OCI-LY7 (cell line): Measurements from ENCODE around the gene SRRM5. TPM values are rescaled to one million over a fixed set of nuclear protein-coding genes. Genes with fewer than 3 reads are reported as not detected.

Experiments used
- BruUV-seq: library from RNA; stranded (reverse); fragments of 400-500 nt; replicated peaks from 2 replicates; lab custom pipeline; 2021; lab: Mats Ljungman, UMichigan
- CTCF ChIA-PET: fragments of 300-600 bp; sonication (Branson Sonifier 250); formaldehyde crosslinking; loops from one replicate; lab custom pipeline; 2022; ENCODE audit warnings: antibody characterized with exemption; ENCODE audit not compliant: unreplicated experiment; lab: Charles Lee
- POLR2A ChIA-PET: fragments of 300-600 bp; sonication (Branson Sonifier 250); formaldehyde crosslinking; loops from one replicate; lab custom pipeline; 2022; ENCODE audit warnings: antibody characterized with exemption; lab: Charles Lee
- DNase-seq: peaks from one replicate; pipeline ENCODE4 v3.0.0-alpha.2; 2015; ENCODE audit warnings: low spot score
- H2AFZ ChIP-seq: fragments of 200-600 bp; sonication (generic), shearing (Covaris generic); 2 replicates; pipeline ENCODE4 v1.6.1; 2014; ENCODE audit warnings: mild to moderate bottlenecking, antibody characterized with exemption, low read length, moderate library complexity
- H3K27ac ChIP-seq: fragments of 200-600 bp; sonication (generic); 2 replicates; pipeline ENCODE4 v1.5.1; 2014; ENCODE audit warnings: mixed run types, low read depth, mild to moderate bottlenecking, moderate library complexity, low read length, inconsistent platforms; ENCODE audit not compliant: poor library complexity, severe bottlenecking
- H3K36me3 ChIP-seq: fragments of 200-600 bp; sonication (generic); 2 replicates; pipeline ENCODE4 v1.6.1; 2014; ENCODE audit warnings: mild to moderate bottlenecking, antibody characterized with exemption, low read length, moderate library complexity, mixed read lengths; ENCODE audit not compliant: insufficient read depth
- H3K4me1 ChIP-seq: fragments of 200-600 bp; sonication (generic); 2 replicates; pipeline ENCODE4 v1.5.1; 2014; ENCODE audit warnings: mild to moderate bottlenecking, low read length; ENCODE audit not compliant: insufficient read depth, poor library complexity, severe bottlenecking
- H3K4me2 ChIP-seq: fragments of 200-600 bp; sonication (generic); 2 replicates; pipeline ENCODE4 v1.6.1; 2014; ENCODE audit warnings: mild to moderate bottlenecking, low read length
- H3K4me3 ChIP-seq: fragments of 200-600 bp; sonication (generic); 2 replicates; pipeline ENCODE4 v1.5.1; 2014; ENCODE audit warnings: mild to moderate bottlenecking, low read depth, low read length; ENCODE audit not compliant: poor library complexity, severe bottlenecking
- H3K79me2 ChIP-seq: fragments of 200-600 bp; sonication (generic); 2 replicates; pipeline ENCODE4 v1.6.1; 2016; ENCODE audit warnings: low read depth, mild to moderate bottlenecking, low read length, moderate library complexity, mixed read lengths; ENCODE audit not compliant: insufficient read depth
- H3K9me2 ChIP-seq: fragments of 200-600 bp; sonication (generic); 2 replicates; pipeline ENCODE4 v1.6.1; 2016; ENCODE audit warnings: mild to moderate bottlenecking, low read length, mixed read lengths; ENCODE audit not compliant: insufficient read depth
- H3K9me3 ChIP-seq: fragments of 200-600 bp; sonication (generic); 2 replicates; pipeline ENCODE4 v1.6.1; 2014; ENCODE audit warnings: mild to moderate bottlenecking, mixed run types, low read length, mixed read lengths
- H4K20me1 ChIP-seq: fragments of 200-600 bp; sonication (generic); 2 replicates; pipeline ENCODE4 v1.6.1; 2014; ENCODE audit warnings: mild to moderate bottlenecking, antibody characterized with exemption, low read length, moderate library complexity, mixed read lengths; ENCODE audit not compliant: insufficient read depth
- CTCF ChIP-seq: fragments of 200-600 bp; sonication (generic); conservative IDR thresholded peaks from 2 replicates; pipeline ENCODE4 v1.5.1; 2014; ENCODE audit warnings: mild to moderate bottlenecking, antibody characterized with exemption, low read length, moderate library complexity, mixed read lengths
- EZH2phosphoT487 ChIP-seq: fragments of 200-600 bp; sonication (generic); IDR thresholded peaks from 2 replicates; pipeline ENCODE4 v1.6.1; 2018; ENCODE audit warnings: low read depth, borderline replicate concordance, mild to moderate bottlenecking, mixed run types, antibody characterized with exemption, low read length, moderate library complexity, mixed read lengths
- intact Hi-C: fragments of 100-400 bp; cut with micrococcal nuclease; formaldehyde crosslinking; loops from one replicate; pipeline ENCODE4 v1.10.0; 2022; ENCODE audit not compliant: unreplicated experiment
- total RNA-seq, 2 experiments: library from RNA; depleted of rRNA in 1 of 2; stranded (reverse); fragments of >200 nt in 1 of 2; shearing (Covaris generic) in 1 of 2; gene quantifications; 2 replicates each; pipeline ENCODE4 v1.2.3, GENCODE V29; 2014 to 2022

Gene SRRM5
- total RNA-seq, 2 experiments from 2014 or later = 0.61 to 0.73 TPM

GRCh38 chr19:43636121-43636683 lies 24.3 kb downstream of the SRRM5 start:
- Histone ChIP-seq H3K27ac (no peak overlapping the region), H3K9me3 (no peaks in the 10 kb centered on the region), H3K4me3 (no peak overlapping the region), H3K4me1 (peaks cover 12% of the 10 kb centered on the region), H2AFZ (no peak overlapping the region), H4K20me1 (no peaks in the 10 kb centered on the region), H3K36me3 (no peaks in the 10 kb centered on the region), H3K4me2 (no peak overlapping the region), H3K79me2 (no peaks in the 10 kb centered on the region), H3K9me2 (no peaks in the 10 kb centered on the region)
- CTCF ChIA-PET = no interaction called here
- no TSS peak for BruUV-seq
- POLR2A ChIA-PET = no interaction called here
- intact Hi-C loops = no loop called here
- TF ChIP-seq CTCF (no peak), EZH2phosphoT487 (no peak)
- no peak for DNase-seq

GRCh38 chr19:43638214-43638994 lies 26.5 kb downstream of the SRRM5 start:
- no TSS peak for BruUV-seq
- H3K36me3 ChIP-seq = no peaks in the 10 kb centered on the region
- no peak overlapping the region for H3K27ac ChIP-seq
- H3K79me2 ChIP-seq = no peaks in the 10 kb centered on the region
- no peak overlapping the region for H2AFZ ChIP-seq
- ChIA-PET CTCF (no interaction called here), POLR2A (no interaction called here)
- no peak for TF ChIP-seq CTCF
- intact Hi-C loops = no loop called here
- H3K4me3 ChIP-seq = no peak overlapping the region
- no peak for DNase-seq
- H3K4me2 ChIP-seq = no peak overlapping the region
- no peaks in the 10 kb centered on the region for H3K9me2 ChIP-seq
- H3K9me3 ChIP-seq = no peaks in the 10 kb centered on the region
- H3K4me1 ChIP-seq = peaks cover 12% of the 10 kb centered on the region
- H4K20me1 ChIP-seq = no peaks in the 10 kb centered on the region

DNA sequence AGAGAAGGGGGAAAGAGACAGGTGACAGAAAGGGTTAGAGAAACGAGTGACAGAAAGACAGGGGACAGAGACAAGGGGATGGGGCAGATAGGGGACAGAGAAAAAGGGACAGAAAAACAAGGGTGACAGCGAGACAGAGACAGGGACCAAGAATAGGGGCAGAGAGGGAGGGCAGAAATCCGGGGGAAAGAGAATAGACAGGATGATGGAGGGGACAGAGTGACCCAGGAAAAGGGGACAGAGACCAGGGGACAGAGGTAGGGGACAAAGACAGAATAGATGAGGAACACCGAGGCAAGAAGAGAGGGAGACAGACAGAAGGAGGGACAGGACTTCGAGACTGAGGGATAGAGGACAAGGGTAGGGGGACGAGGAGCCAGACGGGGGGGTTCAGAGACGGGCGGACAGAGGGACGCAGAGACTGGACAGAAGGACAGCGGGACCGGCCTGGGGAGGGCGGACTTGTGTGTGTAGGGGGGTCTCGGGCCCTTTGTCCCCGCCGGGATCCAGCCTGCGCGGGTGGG lies 27.2 kb downstream of the SRRM5 start:
- CTCF ChIA-PET = no interaction called here
- H3K4me1 ChIP-seq = peaks cover 12% of the 10 kb centered on the region
- H3K9me3 ChIP-seq = no peaks in the 10 kb centered on the region
- intact Hi-C loops = no loop called here
- POLR2A ChIA-PET = no interaction called here
- BruUV-seq = no TSS peak
- DNase-seq = no peak
- no peaks in the 10 kb centered on the region for H3K9me2 ChIP-seq
- no peaks in the 10 kb centered on the region for H3K79me2 ChIP-seq
- no peaks in the 10 kb centered on the region for H3K36me3 ChIP-seq
- H4K20me1 ChIP-seq = no peaks in the 10 kb centered on the region
- no peak overlapping the region for H3K4me3 ChIP-seq
- no peak overlapping the region for H3K27ac ChIP-seq
- H3K4me2 ChIP-seq = 0 out of 2 replicates have a peak overlapping the region, but pooled peaks have one; percentile 32
- no peak overlapping the region for H2AFZ ChIP-seq
- no peak for TF ChIP-seq EZH2phosphoT487
- TF ChIP-seq CTCF = no peak
